Measurements from ENCODE around the gene CDK8.

- TF ChIP-seq SIX5 (IDR thresholded peaks at IDR 0.05; ENCODE audit: low read depth, low read length, severe bottlenecking) (no peak), JUNB (IDR thresholded peaks at IDR 0.05) (no peak)
These were observed 66.8 kb downstream of the CDK8 start for GRCh38 chr13:26320766-26321165.

All from GM12878 (cell line).